ENCODE measurements around the gene HAAO. TPM values are rescaled to one million over a fixed set of nuclear protein-coding genes. Genes with fewer than 3 reads are reported as not detected.

Gene HAAO
- polyA plus RNA-seq, 1 experiment, result 0.54 TPM

DNA sequence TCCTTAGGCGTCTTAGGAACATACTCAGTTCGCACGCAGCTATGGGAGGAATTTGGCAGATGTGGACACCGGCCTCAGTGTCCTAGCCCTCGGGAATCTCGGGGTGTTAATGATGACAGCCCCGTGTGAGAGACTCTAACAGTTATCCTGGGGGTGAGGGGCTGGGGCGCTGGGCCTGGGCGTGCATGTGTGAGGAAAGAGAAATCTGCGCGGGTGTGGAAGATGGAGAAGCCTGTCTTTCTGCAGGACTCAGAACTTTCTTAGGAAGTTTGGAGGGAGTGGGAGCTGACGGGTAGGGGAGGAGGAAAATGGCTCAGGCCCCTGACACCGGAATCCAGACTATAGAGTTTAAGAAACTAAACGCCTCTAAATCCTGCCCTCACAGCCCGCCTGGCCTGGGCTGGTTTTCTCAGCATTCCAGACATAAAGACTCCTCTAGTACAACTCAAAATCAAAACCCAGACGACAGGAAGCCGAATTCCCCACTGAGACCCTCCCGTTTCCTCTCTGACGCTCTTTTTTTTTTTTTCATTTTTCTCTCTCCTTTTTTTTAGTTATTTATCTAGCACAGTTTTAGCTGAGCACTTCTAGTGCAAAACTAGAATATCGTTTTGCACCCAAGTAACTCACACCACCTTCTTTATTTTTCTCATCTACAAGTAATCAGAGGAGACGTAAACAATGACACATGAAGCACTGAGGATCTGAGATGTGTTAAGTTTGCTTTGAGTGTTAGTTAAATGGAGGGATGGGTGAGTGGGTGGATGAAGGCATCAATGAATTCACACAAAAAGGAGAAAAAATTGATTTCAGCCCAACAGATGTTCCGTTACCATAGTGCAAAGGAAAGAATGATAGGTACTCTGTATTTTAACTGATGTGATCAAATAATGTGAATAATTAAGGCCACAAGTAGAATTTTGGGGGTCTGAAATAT, 1.2 kb upstream of the HAAO start:
- no peaks in the 10 kb centered on the region for H3K36me3 ChIP-seq (ENCODE audit: control insufficient read depth, insufficient read depth, low read length)
- POLR2A ChIA-PET, result no interaction called here
- H3K4me3 ChIP-seq (ENCODE audit: low read depth, low read length), result no peak overlapping the region
- peaks cover 12% of the 10 kb centered on the region for H3K27me3 ChIP-seq (ENCODE audit: control insufficient read depth, insufficient read depth, low read length)
- no peak for TF ChIP-seq CTCF (IDR thresholded peaks at IDR 0.05; ENCODE audit: insufficient read depth, low read depth, low read length)
- CTCF ChIA-PET, result interaction anchor here (0.6 to 1.1 kb wide), 2 partner anchors 17 to 116 kb away, joined by 3 read pairs; no protein-coding TSS in a partner anchor
- DNase-seq (ENCODE audit: low read depth), result no peak

DNA sequence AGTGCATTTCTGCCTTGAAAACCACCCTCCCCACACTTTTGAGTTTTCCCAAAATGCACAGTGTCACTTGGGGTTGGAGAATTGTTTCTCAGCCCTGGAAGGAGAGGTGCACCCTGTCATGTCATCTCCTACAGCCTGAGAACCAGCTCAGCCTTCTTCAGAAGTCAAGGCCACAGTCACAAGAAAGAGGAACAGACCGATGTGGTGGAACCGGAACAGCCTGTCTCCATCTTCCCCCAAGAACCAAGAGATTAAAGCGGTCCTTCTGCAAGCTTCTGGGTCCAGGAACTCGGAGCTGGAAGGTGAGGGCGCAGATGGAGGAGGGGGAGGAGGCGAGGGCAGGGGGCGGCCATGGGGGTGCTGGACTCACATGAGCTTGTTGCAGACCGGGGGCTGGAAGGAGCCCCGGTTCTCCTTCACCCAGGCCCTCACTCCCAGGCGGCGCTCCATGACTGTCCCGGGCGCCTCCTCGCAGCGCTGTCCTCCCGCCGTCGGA, 248 bp downstream of the HAAO start:
- no peaks in the 10 kb centered on the region for H3K36me3 ChIP-seq (ENCODE audit: control insufficient read depth, insufficient read depth, low read length)
- no peak for TF ChIP-seq CTCF (IDR thresholded peaks at IDR 0.05; ENCODE audit: insufficient read depth, low read depth, low read length)
- ChIA-PET CTCF (interaction anchor here (1.0 kb wide), 1 partner anchor 9 kb away, joined by 3 read pairs; no protein-coding TSS in a partner anchor), POLR2A (no interaction called here)
- no peak for DNase-seq (ENCODE audit: low read depth)
- peak overlapping the region; percentile 22 for H3K4me3 ChIP-seq (ENCODE audit: low read depth, low read length)
- peaks cover 12% of the 10 kb centered on the region for H3K27me3 ChIP-seq (ENCODE audit: control insufficient read depth, insufficient read depth, low read length)

GRCh38 chr2:42791606-42792005, 777 bp downstream of the HAAO start:
- no peak for DNase-seq (ENCODE audit: low read depth)
- ChIA-PET POLR2A (no interaction called here), CTCF (interaction anchor here (1.0 kb wide), 1 partner anchor 9 kb away, joined by 3 read pairs; no protein-coding TSS in a partner anchor)

GRCh38 chr2:42789751-42790150, 2.6 kb downstream of the HAAO start:
- CTCF ChIA-PET, result interaction anchor here (1.1 kb wide), 1 partner anchor 47 kb away, joined by 3 read pairs; no protein-coding TSS in a partner anchor
- POLR2A ChIA-PET, result no interaction called here
- no peak for DNase-seq (ENCODE audit: low read depth)
- H3K4me3 ChIP-seq (ENCODE audit: low read depth, low read length), result no peak overlapping the region
- H3K36me3 ChIP-seq (ENCODE audit: control insufficient read depth, insufficient read depth, low read length), result no peaks in the 10 kb centered on the region
- no peak for TF ChIP-seq CTCF (IDR thresholded peaks at IDR 0.05; ENCODE audit: insufficient read depth, low read depth, low read length)
- H3K27me3 ChIP-seq (ENCODE audit: control insufficient read depth, insufficient read depth, low read length), result peaks cover 12% of the 10 kb centered on the region

More at GRCh38 chr2:42791606-42792005, 777 bp downstream of the HAAO start:
- no peak overlapping the region for H3K4me3 ChIP-seq (ENCODE audit: low read depth, low read length)
- no peaks in the 10 kb centered on the region for H3K36me3 ChIP-seq (ENCODE audit: control insufficient read depth, insufficient read depth, low read length)
- peaks cover 12% of the 10 kb centered on the region for H3K27me3 ChIP-seq (ENCODE audit: control insufficient read depth, insufficient read depth, low read length)
- TF ChIP-seq CTCF (IDR thresholded peaks at IDR 0.05; ENCODE audit: insufficient read depth, low read depth, low read length), result no peak

DNA sequence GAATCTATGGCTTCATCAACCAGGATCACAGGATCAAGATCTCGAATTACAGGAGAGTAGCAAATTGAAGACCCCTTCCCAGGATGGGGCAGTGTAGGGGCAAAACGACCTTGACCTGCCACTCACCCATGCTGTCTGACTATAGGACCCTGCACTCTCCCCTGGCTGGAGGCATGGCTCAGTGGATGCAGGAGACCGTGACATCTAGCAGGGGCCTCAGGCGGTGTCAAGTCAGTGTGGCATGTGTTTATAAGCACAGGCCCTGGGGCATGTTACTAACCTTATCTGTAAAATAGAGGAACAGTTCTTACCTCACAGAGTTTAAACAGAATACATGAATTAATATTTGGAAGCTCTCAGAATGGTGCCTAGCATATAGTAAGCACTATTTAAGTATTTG, 3.5 kb downstream of the HAAO start:
- no peak for TF ChIP-seq CTCF (IDR thresholded peaks at IDR 0.05; ENCODE audit: insufficient read depth, low read depth, low read length)
- ChIA-PET POLR2A (no interaction called here), CTCF (no interaction called here)
- Histone ChIP-seq H3K4me3 (ENCODE audit: low read depth, low read length) (no peak overlapping the region), H3K27me3 (ENCODE audit: control insufficient read depth, insufficient read depth, low read length) (peaks cover 11% of the 10 kb centered on the region), H3K36me3 (ENCODE audit: control insufficient read depth, insufficient read depth, low read length) (no peaks in the 10 kb centered on the region)
- no peak for DNase-seq (ENCODE audit: low read depth)

All from BJ (cell line).